Esophagus squamous epithelium (tissue), 4 donors: ENCODE measurements around the gene ZSCAN4.

ENCODE experiments used
- CTCF ChIP-seq, 6 experiments: fragments of 450-650 bp in 4 of 6; fragments of 200-600 bp in 2 of 6; sonication (generic) in 2 of 6; IDR thresholded peaks; one replicate each; pipeline ENCODE4 v1.5.1; 2016 to 2019; ENCODE audit warnings: antibody characterized with exemption in 6 of 6, mild to moderate bottlenecking in 4 of 6, moderate library complexity in 4 of 6
- POLR2A ChIP-seq, 4 donors: fragments of 450-650 bp; IDR thresholded peaks; one replicate each; pipeline ENCODE4 v1.6.1; 2017; ENCODE audit warnings: antibody characterized with exemption in 4 of 4, mild to moderate bottlenecking in 4 of 4, moderate library complexity in 3 of 4

DNA sequence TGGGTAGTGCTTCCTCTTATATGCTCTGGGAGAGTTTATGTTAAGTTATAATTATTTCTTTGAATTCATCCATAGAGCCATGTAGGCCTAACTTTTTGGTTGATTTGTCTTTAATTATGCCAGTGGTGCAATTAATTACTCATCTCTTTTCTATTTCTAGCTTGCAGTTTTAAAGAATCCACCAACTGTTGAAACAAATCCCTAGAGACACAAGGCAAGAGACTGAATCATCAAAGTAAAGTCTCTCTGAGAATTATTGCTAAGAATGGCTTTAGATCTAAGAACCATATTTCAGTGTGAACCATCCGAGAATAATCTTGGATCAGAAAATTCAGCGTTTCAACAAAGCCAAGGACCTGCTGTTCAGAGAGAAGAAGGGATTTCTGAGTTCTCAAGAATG is 7.1 kb downstream of the ZSCAN4 start:
- TF ChIP-seq POLR2A (IDR thresholded peaks at IDR 0.05) = no peak
- no peak for TF ChIP-seq CTCF (IDR thresholded peaks at IDR 0.05)
